GM19351 (cell line): ENCODE data around the gene GPC6.

Source experiments
- ATAC-seq: cut with Tn5 transposase; IDR thresholded peaks from one replicate; pipeline ENCODE4 v1.9.1; 2021; ENCODE audit warnings: mild to moderate bottlenecking, moderate library complexity; ENCODE audit not compliant: unreplicated experiment

The GPC6 gene

GRCh38 chr13:93726173-93726957 lies 499.8 kb downstream of the GPC6 start:
- no peak for ATAC-seq

DNA sequence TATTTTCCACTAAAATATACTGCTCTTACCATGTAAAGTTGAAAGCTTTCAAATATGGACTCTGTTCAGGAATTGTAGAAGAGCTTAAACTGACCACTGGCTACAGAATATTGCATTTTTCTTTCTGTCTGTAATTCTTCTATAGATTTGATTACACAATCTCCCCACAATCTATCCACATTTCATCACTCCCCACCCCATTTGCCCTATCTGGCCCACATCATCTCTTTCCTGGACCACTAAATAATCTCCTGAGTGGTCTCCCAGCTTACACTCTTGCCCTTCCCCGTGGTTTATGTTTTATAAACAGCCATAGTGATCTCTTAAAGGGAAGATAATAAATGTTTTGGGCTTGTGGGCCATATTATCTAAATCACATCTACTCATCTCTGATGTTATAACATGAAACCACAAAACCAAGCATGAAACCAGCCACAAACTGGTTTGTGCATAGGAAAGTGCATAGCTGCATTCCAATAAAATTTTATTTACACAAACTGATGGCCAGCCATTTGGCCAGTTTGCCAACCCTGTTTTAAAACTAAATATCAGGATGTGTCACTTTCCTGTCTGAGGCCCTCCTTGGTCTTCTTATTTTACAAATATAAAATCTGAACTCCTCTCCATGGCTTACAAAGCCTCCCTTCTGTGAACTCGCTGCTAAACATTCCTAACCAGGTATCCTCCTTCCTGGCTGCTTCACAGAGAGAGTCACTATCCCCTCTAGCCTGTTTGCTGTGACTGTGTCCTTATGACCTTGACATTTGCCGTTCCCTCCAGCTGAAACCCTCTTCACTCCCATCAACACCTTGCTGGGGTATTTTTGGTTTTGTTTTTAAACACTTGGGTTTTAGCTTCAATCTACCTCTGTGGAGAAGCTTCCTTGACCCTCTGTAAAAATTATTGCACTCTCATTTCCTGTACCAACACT lies 500.9 kb downstream of the GPC6 start:
- no peak for ATAC-seq

- ATAC-seq: no peak
Measured at GRCh38 chr13:93729383-93729782, 502.8 kb downstream of the GPC6 start.

DNA sequence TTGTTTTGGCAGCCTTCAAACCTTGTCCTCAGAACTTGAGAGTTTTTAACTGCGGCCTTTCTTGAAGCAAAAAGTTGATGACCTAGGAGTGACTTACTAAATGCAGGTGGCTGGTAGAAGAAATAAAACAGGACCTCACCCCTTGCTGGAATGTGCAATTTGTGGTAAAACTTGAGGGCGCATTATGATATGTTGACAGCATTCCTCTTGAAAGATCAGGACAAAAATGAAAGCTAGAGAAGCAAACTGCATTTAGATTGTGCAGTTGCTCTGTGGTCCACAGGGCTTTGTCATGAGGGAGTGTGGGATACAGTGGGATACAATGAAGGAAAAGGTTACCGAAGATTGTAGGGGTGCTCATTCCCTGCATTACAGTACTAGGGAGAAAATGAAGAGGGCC lies 504.2 kb downstream of the GPC6 start:
- ATAC-seq: no peak

GRCh38 chr13:93732186-93732585 lies 505.6 kb downstream of the GPC6 start:
- no peak for ATAC-seq

DNA sequence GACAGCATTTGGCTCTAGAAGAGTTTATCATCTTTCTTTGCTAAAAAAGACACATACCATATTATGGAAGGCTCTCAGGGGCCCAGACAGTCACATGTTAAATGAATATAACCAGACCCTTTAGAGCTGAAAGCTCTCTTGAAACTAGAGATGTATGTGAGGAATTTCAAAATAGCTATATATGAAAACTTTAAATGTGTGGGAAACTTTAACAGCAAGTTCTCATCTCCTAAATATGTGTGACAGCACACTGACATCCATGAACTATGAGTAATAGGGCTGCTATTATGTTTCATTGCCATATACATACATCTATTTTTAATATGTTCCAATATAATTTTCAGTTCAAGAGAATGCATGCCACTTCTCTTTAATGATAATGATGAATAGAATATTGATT lies 509.5 kb downstream of the GPC6 start:
- no peak for ATAC-seq

DNA sequence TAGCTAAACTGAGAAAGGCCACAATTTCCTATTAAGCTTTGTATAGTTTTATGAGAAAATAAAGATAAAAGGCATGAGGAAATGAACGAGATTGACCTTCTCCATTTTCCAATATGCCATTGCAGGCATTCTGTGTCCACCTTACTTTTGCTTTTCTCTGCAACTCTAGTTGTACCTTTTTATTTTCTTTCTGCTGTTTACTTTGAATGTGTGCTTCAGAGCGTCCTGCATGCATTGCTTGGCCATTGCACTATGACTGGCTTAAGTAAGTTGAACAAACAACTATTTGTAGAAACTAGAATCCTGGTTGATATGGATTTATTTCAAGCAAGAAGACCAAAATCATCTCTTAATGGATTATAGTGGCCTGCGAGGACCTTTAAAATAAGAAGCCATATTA lies 510.3 kb downstream of the GPC6 start:
- ATAC-seq: no peak

DNA sequence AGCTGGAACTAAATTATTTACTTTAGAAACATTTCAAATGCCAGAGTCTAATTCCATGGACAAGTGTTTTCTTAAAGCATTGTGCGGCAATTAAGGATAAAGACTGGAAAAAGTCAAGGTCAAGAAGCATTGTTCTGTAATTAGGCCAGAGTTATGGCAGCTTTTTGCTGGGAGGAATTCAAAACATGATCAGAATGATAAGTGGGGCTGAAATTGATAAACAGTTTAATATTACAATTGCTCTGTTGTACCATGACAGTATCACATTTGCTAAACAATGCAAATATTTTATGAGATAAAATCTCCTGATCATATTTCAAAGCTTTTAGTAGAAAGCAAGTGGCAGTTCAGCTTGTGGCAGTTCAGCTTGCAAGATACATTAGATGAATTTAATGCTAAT lies 513.7 kb downstream of the GPC6 start:
- no peak for ATAC-seq

- no peak for ATAC-seq
Measured at GRCh38 chr13:93744033-93744432, 517.4 kb downstream of the GPC6 start.

GRCh38 chr13:93744886-93745285 lies 518.3 kb downstream of the GPC6 start:
- ATAC-seq: no peak

- no peak for ATAC-seq
Measured at GRCh38 chr13:93745884-93746283, 519.3 kb downstream of the GPC6 start.

DNA sequence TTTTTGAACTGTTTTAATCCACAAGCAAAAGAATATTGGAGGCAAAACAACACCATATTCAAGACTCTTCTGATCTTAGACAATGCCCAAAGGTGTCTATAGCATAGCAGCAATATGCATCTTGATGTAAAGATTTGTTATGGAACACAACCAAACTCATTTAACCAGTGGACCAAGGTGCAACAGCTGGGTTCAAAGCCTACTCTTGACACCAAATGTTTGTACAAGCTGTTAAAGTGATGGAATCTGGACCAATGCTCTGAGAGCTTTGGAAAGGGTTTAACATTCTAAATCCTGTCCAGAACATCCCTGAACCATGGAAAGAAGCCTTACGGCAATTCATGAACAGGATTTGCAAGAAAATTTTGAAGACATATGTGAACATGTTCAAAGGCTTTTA lies 520.0 kb downstream of the GPC6 start:
- no peak for ATAC-seq

- ATAC-seq: no peak
Measured at GRCh38 chr13:93750676-93751075, 524.1 kb downstream of the GPC6 start.

DNA sequence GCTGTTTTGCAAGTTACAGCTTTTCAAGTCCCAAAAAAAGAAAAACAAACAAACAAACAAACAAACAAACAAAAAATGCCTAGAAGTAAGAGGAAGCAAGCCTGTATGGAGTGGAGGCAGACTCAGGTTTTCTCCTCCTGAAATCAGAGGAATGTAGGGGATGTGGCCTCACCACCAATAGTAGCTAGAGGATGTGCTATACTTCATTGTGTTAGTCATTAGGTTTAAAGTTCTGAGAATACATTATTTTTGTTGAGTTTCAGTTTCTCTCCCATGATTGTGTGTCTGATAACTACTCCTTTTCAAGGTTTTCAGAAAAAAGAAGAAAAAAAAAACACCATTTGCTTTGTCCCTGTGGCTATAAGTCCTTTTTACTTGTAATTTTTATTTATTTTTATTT lies 524.5 kb downstream of the GPC6 start:
- no peak for ATAC-seq

- no peak for ATAC-seq
Measured at GRCh38 chr13:93752541-93752940, 525.9 kb downstream of the GPC6 start.

- no peak for ATAC-seq
Measured at GRCh38 chr13:93753639-93754038, 527.0 kb downstream of the GPC6 start.

DNA sequence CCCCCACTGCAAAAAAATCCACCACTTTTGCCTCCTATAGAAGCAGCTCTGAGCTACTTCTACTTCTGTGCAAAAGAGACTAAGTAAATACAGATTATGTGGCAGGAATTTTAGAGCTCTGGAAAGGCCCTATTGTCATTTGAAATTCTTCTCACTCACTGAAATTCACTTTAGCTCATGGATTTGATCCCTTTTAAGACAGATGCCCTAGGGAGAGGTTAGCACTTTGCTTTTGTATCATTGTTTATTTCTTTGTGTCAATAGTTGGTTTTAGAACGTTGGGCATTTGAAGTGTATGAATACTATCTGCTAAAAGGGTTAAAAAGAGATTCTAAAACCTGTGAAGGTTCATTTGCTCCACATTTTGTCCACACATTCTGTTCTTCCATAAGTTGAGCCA lies 528.7 kb downstream of the GPC6 start:
- ATAC-seq: no peak

- no peak for ATAC-seq
Measured at GRCh38 chr13:93758575-93758974, 532.0 kb downstream of the GPC6 start.

DNA sequence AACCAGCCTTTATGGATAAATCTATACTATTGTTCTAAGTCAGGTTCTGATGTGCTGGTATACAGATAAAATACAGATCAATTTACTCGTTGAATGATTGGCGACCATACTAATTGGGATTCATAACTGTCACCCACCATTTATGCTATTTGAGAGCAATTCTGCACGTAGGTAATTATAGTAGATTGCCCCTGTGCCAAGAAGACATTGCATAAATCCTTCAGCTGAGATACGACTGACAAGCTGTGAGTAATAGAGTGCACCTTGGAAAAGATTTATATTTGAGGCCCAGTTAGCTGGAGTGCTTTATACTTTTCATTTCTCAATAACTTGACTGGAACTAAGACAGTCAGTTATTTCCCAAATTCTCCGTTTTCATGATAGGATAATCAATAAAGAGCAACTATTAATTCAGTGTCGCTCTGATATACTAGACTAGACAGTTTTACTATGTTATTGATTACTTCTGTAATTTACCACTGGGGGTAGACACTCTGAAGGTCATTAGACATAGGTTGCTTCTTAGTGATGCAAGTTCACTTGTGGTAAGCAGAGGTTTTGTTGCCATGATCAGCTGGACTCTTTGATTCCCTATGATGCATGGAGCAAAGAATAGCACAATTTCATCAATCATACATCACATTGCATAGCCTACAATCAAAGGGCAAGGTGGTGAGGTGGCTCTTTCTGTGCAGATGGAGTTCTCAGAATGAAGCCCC lies 536.3 kb downstream of the GPC6 start:
- no peak for ATAC-seq

DNA sequence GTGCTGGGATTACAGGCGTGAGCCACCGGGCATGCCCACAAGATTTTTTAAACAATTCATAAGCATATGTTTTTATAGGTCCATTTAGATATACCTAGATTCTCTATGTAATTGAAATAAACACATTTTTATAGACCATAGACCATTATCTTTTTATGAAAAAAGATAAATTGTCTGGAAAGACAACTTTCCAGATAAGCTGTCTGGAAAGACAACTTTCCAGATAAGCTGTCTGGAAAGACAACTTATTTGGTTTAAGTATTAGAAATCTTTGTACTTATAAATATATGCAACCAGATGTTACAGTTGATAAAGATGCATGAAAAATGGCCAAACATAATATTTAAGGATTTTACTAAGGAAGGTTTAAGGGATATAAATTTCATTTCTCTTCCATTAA lies 538.5 kb downstream of the GPC6 start:
- no peak for ATAC-seq

- no peak for ATAC-seq
Measured at GRCh38 chr13:93765811-93766210, 539.2 kb downstream of the GPC6 start.
